NT2/D1 (cell line): Measurements from ENCODE around the gene AGBL5.

ENCODE experiments used
- DNase-seq: peaks from one replicate; pipeline ENCODE4 v3.0.0-alpha.2; 2011; ENCODE audit warnings: low read depth, low spot score
- H3K27me3 ChIP-seq: 2 replicates; pipeline ENCODE4 v1.6.0; 2011; ENCODE audit warnings: mild to moderate bottlenecking; ENCODE audit not compliant: insufficient read length, insufficient read depth
- H3K36me3 ChIP-seq: 2 replicates; pipeline ENCODE4 v1.6.1; 2011; ENCODE audit warnings: mild to moderate bottlenecking, low read length, mixed read lengths; ENCODE audit not compliant: insufficient read depth, insufficient read length
- H3K4me1 ChIP-seq: 2 replicates; pipeline ENCODE4 v1.5.1; 2011; ENCODE audit not compliant: insufficient read depth, insufficient read length
- H3K4me3 ChIP-seq: 2 replicates; pipeline ENCODE4 v1.5.1; 2011; ENCODE audit warnings: low read depth; ENCODE audit not compliant: insufficient read length
- H3K9ac ChIP-seq: 2 replicates; pipeline ENCODE4 v1.6.0; 2011; ENCODE audit warnings: low read depth; ENCODE audit not compliant: insufficient read length
- H3K9me3 ChIP-seq: 2 replicates; pipeline ENCODE4 v1.5.1; 2011; ENCODE audit warnings: mild to moderate bottlenecking, low read length; ENCODE audit not compliant: insufficient read depth
- SUZ12 ChIP-seq: IDR thresholded peaks from 2 replicates; pipeline ENCODE4 v1.6.1; 2011; ENCODE audit not compliant: insufficient read length, insufficient read depth; ENCODE audit errors: extremely low read depth
- YY1 ChIP-seq: IDR thresholded peaks from 2 replicates; pipeline ENCODE4 v1.6.1; 2011; ENCODE audit not compliant: insufficient read length, insufficient read depth
- ZNF274 ChIP-seq: IDR thresholded peaks from 2 replicates; pipeline ENCODE4 v1.6.1; 2011; ENCODE audit warnings: mild to moderate bottlenecking, low read depth, low read length

AGBL5 gene

DNA sequence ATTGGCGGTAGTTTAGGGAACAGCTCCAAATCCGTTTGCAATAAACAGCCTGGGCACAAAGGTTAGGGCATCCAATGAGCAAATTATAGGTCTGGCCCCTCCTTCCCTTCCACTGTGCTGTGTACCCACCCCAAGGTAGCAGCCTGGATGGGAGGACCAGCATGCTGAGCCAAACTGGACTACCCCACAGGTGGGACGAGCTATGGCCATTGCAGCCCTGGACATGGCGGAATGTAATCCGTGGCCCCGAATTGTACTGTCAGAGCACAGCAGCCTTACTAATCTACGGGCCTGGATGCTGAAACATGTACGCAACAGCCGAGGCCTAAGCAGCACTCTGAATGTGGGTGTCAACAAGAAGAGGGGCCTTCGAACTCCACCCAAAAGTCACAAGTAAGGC lies 6.7 kb downstream of the AGBL5 start:
- no peak overlapping the region for H3K9ac ChIP-seq
- TF ChIP-seq SUZ12 (no peak), ZNF274 (no peak), YY1 (no peak)
- H3K9me3 ChIP-seq, result no peaks in the 10 kb centered on the region
- DNase-seq, result no peak
- no peaks in the 10 kb centered on the region for H3K4me1 ChIP-seq
- H3K27me3 ChIP-seq, result no peaks in the 10 kb centered on the region
- H3K4me3 ChIP-seq, result no peak overlapping the region
- peaks cover 77% of the 10 kb centered on the region for H3K36me3 ChIP-seq

GRCh38 chr2:27059141-27059820 lies 7.8 kb downstream of the AGBL5 start:
- Histone ChIP-seq H3K4me3 (no peak overlapping the region), H3K36me3 (peaks cover 69% of the 10 kb centered on the region), H3K9ac (no peak overlapping the region), H3K27me3 (no peaks in the 10 kb centered on the region), H3K9me3 (no peaks in the 10 kb centered on the region), H3K4me1 (no peaks in the 10 kb centered on the region)
- TF ChIP-seq SUZ12 (no peak), ZNF274 (no peak), YY1 (no peak)
- DNase-seq, result no peak

GRCh38 chr2:27060323-27060722 lies 8.9 kb downstream of the AGBL5 start:
- Histone ChIP-seq H3K9ac (no peak overlapping the region), H3K4me1 (no peaks in the 10 kb centered on the region), H3K9me3 (no peaks in the 10 kb centered on the region), H3K36me3 (peaks cover 64% of the 10 kb centered on the region), H3K27me3 (no peaks in the 10 kb centered on the region), H3K4me3 (no peak overlapping the region)
- no peak for TF ChIP-seq YY1
- no peak for TF ChIP-seq SUZ12
- TF ChIP-seq ZNF274, result no peak
- no peak for DNase-seq

GRCh38 chr2:27065128-27065527 lies 13.7 kb downstream of the AGBL5 start:
- DNase-seq, result no peak
- no peaks in the 10 kb centered on the region for H3K4me1 ChIP-seq
- peaks cover 56% of the 10 kb centered on the region for H3K36me3 ChIP-seq
- H3K27me3 ChIP-seq, result no peaks in the 10 kb centered on the region
- no peaks in the 10 kb centered on the region for H3K9me3 ChIP-seq
- no peak overlapping the region for H3K4me3 ChIP-seq
- no peak overlapping the region for H3K9ac ChIP-seq
- TF ChIP-seq YY1, result no peak
- TF ChIP-seq ZNF274, result no peak
- no peak for TF ChIP-seq SUZ12

- TF ChIP-seq ZNF274 (no peak), YY1 (no peak), SUZ12 (no peak)
- no peaks in the 10 kb centered on the region for H3K4me1 ChIP-seq
- no peaks in the 10 kb centered on the region for H3K27me3 ChIP-seq
- no peaks in the 10 kb centered on the region for H3K9me3 ChIP-seq
- no peak for DNase-seq
- H3K9ac ChIP-seq, result no peak overlapping the region
- peaks cover 59% of the 10 kb centered on the region for H3K36me3 ChIP-seq
- no peak overlapping the region for H3K4me3 ChIP-seq
Observed at GRCh38 chr2:27067385-27067784, 15.9 kb downstream of the AGBL5 start.

DNA sequence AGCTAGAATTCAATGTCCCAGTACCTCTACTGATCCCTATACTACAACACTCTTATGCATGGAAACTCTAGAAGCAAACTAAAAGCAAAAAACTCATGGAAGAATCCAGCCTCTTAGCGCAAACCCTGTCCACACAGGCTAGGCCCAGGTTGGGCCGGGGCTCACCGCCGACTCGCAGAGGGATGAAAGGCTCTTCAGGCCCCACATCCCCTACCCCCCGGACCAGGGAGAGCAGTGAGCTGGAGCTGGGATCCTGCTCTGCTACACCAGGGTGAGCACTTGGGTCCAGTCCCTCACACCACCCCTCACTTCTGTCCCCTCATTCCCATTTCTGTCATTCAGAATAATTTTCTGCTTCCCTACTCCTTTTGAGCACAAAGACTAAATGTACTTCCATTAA lies 18.0 kb downstream of the AGBL5 start:
- no peak overlapping the region for H3K9ac ChIP-seq
- DNase-seq, result no peak
- TF ChIP-seq YY1 (no peak), ZNF274 (no peak), SUZ12 (no peak)
- H3K4me3 ChIP-seq, result no peak overlapping the region
- no peaks in the 10 kb centered on the region for H3K4me1 ChIP-seq
- no peaks in the 10 kb centered on the region for H3K27me3 ChIP-seq
- H3K9me3 ChIP-seq, result no peaks in the 10 kb centered on the region
- H3K36me3 ChIP-seq, result peaks cover 51% of the 10 kb centered on the region

DNA sequence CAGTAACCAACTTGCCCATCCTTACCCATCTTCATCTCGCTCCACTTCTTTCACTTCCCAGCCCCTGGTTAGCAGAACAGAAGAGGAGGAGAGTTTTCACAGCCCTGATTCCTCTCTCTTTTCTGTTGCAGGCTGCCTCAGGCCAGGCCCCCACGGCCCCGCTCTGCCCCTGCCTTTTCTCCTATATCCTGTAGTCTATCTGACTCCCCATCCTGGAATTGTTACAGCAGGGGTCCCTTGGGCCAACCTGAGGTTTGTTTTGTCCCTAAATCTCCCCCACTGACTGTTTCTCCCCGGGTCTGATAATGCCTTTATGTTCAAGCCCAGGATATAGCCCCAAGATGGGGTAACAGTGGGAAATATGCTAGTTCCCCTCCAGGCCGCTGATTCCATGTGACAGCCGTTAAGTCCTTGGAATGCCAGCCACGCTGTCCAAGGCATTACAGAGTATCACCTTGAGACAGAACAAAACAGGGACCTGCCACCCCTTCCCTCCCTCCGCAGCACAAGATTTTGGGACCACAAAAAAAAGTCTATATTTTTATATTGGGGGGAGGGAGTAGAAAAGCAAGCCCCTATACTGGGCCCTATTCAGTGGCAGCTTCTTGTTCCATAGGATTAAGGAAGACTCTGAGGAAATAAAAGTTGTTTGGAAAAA lies 18.6 kb downstream of the AGBL5 start:
- no peaks in the 10 kb centered on the region for H3K27me3 ChIP-seq
- peak overlapping the region; percentile 94 for H3K9ac ChIP-seq
- no peaks in the 10 kb centered on the region for H3K4me1 ChIP-seq
- no peaks in the 10 kb centered on the region for H3K9me3 ChIP-seq
- TF ChIP-seq SUZ12 (no peak), ZNF274 (no peak), YY1 (no peak)
- H3K4me3 ChIP-seq, result peak overlapping the region; percentile 93
- peaks cover 48% of the 10 kb centered on the region for H3K36me3 ChIP-seq
- DNase-seq, result no peak
